HUES48 (cell line): Measurements from ENCODE around the gene PIGO.

Experiments used
- H3K27ac ChIP-seq: one replicate; pipeline ENCODE4 v1.7.0; 2013; ENCODE audit warnings: low read depth, low read length, inconsistent platforms
- H3K27me3 ChIP-seq: 2 replicates; pipeline ENCODE4 v1.6.1; 2013; ENCODE audit warnings: mild to moderate bottlenecking, low read length; ENCODE audit not compliant: control insufficient read depth, insufficient read depth
- H3K36me3 ChIP-seq: 2 replicates; pipeline ENCODE4 v1.6.1; 2013; ENCODE audit warnings: low read length; ENCODE audit not compliant: control insufficient read depth, insufficient read depth
- H3K4me1 ChIP-seq: 2 replicates; pipeline ENCODE4 v1.6.1; 2013; ENCODE audit warnings: mild to moderate bottlenecking, low read length; ENCODE audit not compliant: control insufficient read depth, insufficient read depth
- H3K4me3 ChIP-seq: 2 replicates; pipeline ENCODE4 v1.5.1; 2013; ENCODE audit warnings: mild to moderate bottlenecking, low read depth, low read length
- H3K9ac ChIP-seq: 2 replicates; pipeline ENCODE4 v1.6.1; 2013; ENCODE audit warnings: mild to moderate bottlenecking, low read depth, low read length, moderate library complexity
- H3K9me3 ChIP-seq: 2 replicates; pipeline ENCODE4 v1.6.1; 2013; ENCODE audit warnings: low read length; ENCODE audit not compliant: control insufficient read depth, insufficient read depth

PIGO gene

DNA sequence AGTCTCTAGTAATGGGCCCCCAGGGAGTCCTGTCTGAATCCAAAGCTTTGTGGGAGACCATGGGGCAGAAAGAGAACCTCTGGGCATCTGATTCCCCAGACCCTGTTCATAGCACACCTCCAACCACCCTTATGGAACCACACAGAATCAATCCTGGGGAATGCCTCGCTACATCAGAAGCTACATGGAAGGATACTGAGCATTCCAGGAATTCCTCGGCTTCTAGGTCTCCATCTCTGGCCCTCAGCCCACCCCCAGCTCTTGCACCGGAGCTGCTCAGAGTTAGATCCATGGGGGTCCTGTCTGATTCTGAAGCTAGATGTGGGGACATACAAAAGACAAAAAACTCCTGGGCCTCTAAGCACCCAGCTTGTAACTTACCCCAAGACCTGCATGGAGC, 52.3 kb downstream of the PIGO start:
- Histone ChIP-seq H3K9me3 (no peaks in the 10 kb centered on the region), H3K27me3 (no peaks in the 10 kb centered on the region), H3K4me3 (no peak overlapping the region), H3K4me1 (peaks cover 9% of the 10 kb centered on the region; the same call in 1 of the 2 replicates), H3K27ac (peak overlapping the region; percentile 54), H3K36me3 (peaks cover 8% of the 10 kb centered on the region), H3K9ac (no peak overlapping the region)

DNA sequence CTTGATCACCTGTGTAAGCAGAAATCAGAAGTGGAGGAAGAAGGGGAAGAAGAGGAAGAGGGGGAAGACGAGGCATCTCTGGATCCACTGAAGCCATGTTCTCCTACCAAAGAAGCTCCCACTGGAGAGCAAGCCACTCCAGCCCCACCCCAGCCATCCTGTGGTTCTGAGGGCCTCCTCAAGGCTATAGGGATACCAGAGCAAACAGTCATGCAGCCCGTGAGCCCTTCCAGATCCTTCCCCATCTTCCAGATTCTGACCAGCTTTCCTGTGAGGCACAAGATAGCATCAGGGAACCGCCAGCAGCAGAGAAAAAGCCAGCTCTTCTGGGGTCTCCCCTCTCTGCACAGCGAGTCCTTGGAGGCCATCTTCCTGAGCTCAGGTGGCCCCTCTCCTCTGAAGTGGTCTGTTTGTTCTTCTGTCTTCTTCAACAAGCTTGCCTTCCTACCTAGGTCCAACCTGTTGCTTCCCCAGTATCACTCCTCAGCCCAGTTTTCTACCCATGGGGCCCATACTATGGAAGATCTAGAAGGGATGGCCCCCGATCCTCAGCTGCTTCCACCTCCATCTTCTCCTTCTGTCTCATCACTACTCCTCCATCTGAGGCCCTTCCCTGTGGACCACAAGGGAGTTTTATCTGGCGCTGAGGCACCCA, 53.4 kb downstream of the PIGO start:
- Histone ChIP-seq H3K9ac (no peak overlapping the region), H3K9me3 (no peaks in the 10 kb centered on the region), H3K4me3 (no peak overlapping the region), H3K27me3 (no peaks in the 10 kb centered on the region), H3K4me1 (peaks cover 9% of the 10 kb centered on the region; the same call in 1 of the 2 replicates), H3K36me3 (peaks cover 7% of the 10 kb centered on the region; the same call in 1 of the 2 replicates), H3K27ac (no peak overlapping the region)

DNA sequence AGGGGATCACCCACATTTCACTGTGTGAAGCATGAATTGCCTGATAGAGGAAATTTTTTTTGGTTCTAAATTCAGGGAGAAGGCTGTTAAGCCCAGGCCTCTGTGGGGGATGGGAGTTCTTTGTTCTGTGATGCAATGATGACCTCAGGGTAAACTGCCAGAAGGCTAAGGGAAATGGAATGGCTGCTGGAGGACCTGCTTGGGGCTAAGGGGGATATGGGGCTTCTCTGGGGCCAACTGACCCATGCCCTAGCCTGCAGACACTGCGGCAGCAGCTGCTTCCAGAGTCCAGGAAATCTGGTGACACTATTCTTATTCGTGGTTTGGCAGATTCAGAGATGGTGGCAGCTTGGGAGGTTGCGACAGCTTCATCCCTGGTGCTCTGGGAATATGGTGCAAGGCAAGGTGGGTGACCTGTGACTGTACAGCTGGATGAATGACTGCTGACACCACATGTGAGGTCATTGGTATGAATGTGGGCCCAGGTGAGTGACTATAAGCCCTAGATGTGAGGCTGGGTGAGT, 54.2 kb downstream of the PIGO start:
- H3K9ac ChIP-seq = no peak overlapping the region
- H3K4me3 ChIP-seq = no peak overlapping the region
- peaks cover 7% of the 10 kb centered on the region; the same call in 1 of the 2 replicates for H3K36me3 ChIP-seq
- no peaks in the 10 kb centered on the region for H3K27me3 ChIP-seq
- H3K9me3 ChIP-seq = no peaks in the 10 kb centered on the region
- H3K27ac ChIP-seq = no peak overlapping the region
- H3K4me1 ChIP-seq = peaks cover 9% of the 10 kb centered on the region; the same call in 1 of the 2 replicates
